ENCODE data around the gene FAM53B.
A peak's percentile ranks its signal among the peaks of the same experiment; 100 is the strongest.

The FAM53B gene

GRCh38 chr10:124741922-124742412 is 2.2 kb downstream of the FAM53B start:
- DNase-seq = no peak

- peak; percentile 51 for DNase-seq
These were observed 2.8 kb downstream of the FAM53B start for GRCh38 chr10:124741281-124741921.

DNA sequence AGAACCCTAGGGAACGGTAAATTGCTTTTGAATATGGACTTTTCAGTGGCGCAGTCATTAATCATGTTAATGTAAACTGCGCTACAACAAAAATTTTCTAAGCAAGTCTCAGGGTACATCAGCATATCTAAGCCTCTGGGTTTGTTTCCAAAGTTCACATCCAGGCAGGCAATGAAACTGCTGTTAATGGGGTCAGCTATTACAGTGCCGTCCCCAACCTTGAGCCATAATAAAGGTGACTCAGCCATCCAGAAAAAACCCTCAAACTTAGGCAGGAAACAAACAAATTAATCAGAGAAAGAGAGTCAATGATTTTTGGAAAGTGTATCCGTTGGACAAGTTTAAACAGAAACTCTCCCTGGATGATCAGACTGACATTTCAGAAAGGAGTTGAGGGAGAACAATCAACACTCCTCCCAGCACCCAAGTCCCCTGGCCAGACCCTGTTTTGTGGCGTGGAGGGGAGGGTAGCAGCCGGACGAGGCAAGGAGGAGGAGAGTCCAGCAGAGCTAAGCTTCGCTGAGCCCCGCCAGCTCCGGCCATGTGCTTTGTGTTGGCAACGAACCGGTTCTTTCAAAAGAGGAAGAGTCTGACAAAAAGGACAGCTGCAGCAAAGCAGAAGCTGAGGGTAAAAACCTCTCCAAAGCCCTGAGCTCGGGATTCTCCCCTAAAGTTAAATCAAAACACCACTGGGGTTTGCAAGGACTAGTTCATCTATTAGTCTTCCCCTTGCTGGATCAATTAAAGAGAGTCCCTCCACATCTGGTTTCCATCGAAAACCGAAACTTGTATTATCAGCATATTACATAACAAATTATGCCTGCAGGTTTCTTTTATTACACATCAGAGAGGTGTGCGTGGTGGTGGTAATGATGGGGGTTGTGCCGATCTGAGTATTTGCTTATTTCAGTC is 3.6 kb downstream of the FAM53B start:
- no peak for DNase-seq

DNA sequence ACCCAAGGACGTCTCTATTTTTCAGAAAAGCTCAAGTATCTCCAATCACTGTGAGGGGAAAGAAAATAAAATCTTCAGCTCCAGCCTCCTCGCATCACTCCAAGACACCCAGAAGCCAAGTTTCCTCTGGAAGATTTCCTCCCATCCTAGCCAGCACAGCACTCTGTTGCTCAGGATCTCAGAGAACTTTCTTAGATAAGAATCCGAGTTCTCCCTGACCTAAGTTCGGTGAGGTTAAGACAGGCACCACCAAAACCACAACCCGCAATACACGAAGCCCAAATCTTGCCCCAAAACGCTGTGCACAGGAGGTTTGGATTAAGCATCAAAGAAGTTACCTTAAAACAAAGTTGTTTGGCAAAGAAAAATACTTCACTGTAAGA is 4.2 kb downstream of the FAM53B start:
- DNase-seq = no peak

DNA sequence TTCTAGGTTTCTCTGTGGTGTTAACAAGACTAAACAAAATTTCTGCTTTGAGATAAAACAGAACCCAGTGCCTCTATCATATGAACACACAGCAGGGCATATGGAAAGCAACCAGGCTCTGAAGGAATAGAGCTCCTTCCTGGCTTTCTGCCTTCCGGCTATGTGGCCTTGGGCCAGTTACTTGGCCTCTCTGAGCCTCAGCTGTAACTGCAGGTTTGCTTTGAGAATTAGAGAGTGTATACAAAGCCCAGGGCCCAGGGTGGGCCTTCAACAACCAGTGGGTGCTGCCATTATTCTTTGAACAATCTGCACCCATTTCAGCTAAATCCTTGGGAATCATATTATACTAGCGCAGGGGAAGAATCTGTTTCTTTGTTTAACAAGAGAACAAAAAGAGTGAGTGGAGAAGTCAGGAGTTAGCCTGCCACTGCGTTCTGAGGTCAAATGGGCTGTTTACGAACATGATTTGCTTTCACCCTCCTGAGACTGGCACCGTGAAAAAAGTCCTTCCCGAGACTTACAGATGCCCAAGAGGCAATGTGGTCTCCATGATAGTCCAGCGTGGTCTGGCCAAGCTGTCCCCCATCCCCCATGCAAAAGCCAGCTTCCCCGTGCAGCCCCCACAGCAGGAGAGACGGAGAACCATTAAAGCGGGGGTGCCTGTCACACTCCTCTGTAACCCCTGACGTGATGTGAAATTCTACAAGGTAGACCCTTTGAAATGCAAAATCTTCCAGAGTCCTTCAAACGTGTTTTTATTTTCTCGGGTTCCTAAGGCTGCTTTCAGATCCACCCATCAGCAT is 4.9 kb downstream of the FAM53B start:
- DNase-seq = no peak

GRCh38 chr10:124738441-124738840 is 5.7 kb downstream of the FAM53B start:
- no peak for DNase-seq

DNA sequence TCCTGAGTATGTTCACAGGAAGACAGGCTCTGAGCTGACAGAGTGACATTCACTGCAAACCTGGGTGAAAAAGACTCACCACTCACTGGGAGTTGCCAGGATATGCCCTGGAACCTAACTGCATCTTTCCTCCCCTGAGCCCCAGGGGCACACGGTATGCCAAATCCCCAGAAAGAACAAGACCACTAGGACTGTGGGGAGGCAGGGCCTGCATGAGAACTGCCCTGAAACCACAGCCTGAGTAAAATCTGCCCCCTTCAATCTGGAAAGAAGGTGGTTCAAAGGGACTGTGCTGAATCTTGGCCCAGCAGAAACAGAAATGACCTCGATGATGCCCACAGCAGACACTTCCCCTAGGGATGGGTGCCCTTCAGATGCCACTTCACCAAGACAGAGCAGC is 6.5 kb downstream of the FAM53B start:
- DNase-seq = no peak

DNA sequence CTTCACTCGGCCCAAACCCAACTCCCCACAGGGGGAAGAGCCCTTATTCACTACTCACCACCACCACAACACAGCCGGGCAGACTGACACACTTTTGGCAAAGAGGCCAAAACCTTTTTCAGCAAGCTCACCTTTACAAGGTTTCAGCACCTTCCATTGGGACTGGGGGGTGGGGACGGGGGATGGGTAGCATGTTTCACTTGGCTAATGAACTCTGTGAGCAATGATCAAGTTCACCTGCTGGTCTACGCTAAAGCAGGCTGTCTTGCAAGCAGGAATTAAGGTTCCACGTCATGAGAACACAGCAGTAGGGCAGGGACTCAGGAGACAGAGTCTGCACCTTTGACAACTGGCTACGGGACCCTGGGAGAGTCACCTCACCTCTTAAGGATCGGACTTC is 7.0 kb downstream of the FAM53B start:
- DNase-seq = no peak

- no peak for DNase-seq
These were observed 7.6 kb downstream of the FAM53B start for GRCh38 chr10:124736491-124737136.

GRCh38 chr10:124735491-124736286 is 8.5 kb downstream of the FAM53B start:
- DNase-seq = no peak

DNA sequence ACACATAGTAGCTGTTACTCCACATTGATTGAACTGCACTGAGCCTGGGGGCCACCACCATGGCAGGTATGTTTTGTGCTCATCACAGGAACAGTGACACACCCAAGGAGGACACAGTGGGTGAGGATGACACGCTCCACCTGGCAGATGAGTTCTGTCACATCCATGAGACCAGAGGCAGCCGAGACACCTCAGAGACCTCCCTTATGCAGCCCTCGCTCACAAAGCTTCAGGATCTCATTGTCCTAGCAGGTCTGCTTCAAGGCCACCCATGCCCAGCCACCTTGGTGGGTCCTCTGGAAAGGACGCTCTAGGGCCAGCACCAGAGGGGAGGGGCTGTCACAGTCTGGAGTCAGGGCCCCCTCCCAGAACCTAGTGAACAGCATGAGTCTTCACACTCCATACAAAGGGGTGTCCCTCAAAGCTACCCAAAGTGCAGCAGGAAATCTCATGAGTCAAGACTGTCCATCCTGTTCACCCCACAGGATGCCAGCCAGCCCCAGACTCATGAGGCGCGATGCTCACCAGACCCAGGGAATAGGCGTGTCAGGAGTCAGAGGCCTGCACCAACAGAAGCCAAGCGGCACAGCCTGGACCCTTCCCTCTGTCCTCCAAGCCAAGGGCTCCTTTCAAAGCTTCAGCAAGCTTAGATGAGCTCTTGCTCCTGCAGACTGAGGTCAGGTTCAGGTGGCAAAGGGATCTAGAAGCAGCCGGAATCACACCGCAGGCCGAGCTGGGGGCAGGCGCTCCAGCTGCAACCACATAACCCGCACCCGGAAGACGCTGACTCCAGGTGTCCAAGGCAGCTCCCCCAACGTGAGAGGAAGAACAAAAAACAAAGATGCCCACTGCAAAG is 9.6 kb downstream of the FAM53B start:
- DNase-seq = no peak

- no peak for DNase-seq
These were observed 10.5 kb downstream of the FAM53B start for GRCh38 chr10:124733571-124734245.

DNA sequence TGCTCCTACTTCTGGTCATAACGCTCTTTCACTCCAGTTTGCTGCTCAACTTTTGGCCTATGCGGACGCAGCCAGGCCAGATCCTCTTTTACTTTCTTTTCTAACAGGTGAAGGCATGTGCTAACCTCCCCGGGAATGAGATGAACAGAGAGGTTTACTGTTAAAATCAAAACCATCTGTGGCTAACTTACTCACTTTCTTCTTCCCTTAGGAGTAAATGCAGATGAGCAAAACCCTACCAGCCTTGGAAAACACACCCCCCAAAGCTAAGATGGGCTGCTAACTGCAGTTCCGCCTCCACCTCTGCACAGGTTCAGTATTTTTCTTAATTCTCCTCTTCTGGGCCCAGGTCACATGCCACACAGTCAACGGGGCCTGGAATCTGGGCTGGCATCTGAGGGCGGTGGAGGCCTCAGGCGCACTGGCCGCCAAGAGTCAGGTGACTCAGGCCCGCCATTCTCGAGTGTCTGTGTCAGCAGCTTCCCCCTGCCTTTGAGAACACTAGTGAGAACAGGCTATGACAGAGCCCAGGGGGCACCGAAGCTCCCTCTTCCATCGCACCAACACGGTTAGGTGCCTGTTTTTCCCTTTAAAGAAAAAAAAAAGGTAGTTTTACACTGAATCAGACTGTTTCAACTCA is 11.1 kb downstream of the FAM53B start:
- no peak for DNase-seq

- no peak for DNase-seq
These were observed 12.6 kb downstream of the FAM53B start for GRCh38 chr10:124731551-124731950.

DNA sequence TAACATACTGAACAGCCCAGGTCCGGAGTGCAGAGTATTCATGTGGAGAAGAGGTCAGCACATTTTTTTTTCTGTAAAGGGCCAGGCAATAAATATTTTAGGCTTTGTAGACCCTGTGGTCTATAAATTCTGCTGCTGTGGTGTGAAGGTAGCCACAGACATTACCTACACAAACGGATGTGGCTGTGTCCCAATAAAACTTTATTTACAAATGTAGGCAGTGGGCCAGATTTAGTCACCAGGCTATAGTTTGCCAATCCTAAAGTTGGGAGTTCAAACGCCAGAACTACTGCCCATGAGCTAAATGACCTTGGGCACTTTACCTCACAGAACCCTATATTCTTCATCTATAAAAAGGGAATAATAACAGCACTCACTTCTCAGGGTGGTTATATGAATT is 13.4 kb downstream of the FAM53B start:
- DNase-seq = no peak

DNA sequence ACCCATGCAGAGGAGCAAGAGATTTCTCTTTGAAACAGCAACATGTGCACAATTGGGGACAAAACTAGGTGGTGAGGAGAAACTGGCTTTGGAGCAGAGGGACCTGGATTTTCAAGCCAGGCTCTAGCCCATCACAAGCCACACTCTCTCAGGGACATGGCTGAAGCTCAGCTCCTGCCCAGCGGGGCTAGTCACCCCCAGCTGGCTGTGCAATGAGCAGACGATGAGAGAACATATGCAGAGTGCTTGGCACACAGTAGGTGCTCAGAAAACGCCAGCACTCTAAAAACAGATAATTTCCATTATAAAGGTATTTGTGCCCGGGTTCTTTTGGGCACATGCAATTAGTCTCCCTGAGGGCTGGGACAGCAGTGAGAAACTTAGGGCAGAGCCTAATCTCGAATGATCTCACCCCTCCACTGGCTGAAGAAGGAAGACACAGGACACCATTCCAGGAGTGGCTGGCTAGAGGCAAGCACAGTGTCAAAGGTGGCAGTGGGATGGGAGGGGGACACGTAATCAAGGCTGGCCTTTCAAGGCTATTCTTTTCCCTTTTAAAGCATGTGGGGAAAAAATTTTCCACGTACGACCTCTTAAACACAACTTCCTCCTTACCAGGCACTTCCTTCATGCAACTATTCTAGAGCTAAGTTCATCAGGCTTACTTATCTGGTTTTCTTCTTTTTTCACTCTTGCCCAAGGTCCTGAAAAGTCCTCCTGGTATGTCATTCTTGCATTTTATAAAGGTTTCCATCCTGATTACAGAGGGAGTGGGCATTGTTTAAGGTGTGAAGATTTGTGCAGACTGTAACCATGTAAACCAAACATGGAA is 15.1 kb downstream of the FAM53B start:
- DNase-seq = no peak

DNA sequence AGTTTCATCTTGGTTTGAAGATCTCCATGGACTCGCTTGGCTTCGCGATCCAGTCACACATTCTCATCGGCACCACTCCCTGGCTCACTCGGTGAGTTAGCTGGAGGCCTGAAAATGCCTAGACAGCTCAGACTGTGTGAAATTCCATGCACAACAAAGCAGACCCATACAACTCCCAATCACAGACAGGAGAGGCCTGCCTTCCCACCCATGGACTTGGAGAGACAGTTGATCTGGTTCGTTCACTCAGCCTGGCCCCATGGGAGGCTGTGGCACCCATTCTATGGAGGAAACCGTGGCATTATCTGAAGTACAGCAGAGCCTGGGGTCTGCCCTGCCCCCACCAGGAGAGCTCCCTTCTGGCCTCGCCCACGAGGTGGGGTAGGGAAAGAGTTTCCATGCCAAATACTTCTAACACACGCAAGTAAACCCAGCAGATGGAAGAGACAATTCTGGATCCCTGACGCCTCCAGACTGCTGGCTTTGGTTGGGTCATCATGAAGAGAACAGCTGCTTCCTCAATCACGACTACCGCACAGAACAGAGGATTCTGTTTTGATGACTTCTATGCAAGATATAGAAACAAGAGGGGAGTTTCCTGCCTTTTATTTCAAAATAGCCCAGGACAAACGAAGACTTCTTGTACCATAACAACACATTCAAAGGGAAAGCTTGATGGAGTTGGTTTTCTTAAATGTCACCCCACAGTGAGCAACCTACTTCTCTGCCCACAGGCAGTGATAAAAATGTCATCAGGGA is 15.9 kb downstream of the FAM53B start:
- no peak for DNase-seq

DNA sequence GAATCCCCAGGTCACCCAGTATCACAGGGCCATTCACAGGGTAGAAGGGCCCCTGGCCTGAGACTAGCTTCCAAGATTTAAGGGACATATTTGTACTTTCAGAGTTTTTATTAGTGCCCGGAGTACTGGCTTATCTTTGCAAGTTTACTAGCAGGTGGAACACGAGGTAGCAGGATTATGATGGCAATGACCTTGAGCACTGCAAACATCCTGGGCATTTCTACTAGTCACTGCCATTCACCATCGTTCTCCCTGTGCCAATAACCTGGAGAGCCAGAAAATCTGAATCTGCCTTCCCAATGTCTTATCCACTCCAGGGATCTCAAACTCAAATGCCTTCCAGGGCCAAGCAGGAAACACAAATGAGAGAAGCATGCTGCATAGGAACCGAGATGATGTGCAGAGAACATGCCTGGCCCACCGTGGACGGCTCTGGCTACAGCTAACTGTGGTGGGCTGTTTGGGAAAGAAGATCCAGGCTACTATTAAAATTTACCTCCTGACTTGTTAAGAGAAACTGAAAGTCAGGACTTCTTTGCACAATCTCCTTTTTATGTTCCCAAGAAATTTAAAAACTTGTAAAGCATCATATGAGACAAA is 16.7 kb downstream of the FAM53B start:
- DNase-seq = no peak

All from NCI-H1436 treated with DMSO at 0.1 percent for 48 hours (cell line).